Measurements from ENCODE around the gene MOB3B. TPM values are rescaled to one million over a fixed set of nuclear protein-coding genes. Genes with fewer than 3 reads are reported as not detected.

The MOB3B gene
- total RNA-seq, 6 experiments from 2014 or later = not detected

DNA sequence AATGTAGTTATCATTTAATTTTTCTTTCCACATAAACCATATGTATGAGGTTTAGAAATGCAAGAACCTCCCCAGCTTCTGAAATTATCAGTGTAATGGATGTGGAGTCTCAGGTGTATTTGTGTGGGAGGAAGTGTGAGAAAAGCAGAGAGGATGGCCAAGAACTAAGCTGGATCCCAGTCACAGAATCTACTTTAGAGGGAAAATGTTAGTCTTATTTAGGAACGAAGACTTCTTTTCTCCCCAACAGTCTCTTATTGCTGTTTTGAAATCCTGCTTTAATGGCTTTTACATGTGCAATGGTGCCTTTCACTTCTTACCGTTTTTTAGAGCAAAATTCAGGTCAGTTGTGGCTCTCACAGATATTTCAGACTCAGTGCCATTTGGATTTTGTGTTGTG lies 235.6 kb downstream of the MOB3B start:
- Mint-ChIP-seq H3K36me3 (ENCODE audit: low read depth) (no peaks in the 10 kb centered on the region), H3K27me3 (ENCODE audit: insufficient read depth) (peaks cover 2% of the 10 kb centered on the region), H3K9me3 (no peaks in the 10 kb centered on the region), H3K27ac (no peak overlapping the region), H3K4me1 (ENCODE audit: low read depth) (peaks cover 6% of the 10 kb centered on the region; the same call in 1 of the 2 replicates), H3K4me3 (no peak overlapping the region)
- TF ChIP-seq, protein P1, sequence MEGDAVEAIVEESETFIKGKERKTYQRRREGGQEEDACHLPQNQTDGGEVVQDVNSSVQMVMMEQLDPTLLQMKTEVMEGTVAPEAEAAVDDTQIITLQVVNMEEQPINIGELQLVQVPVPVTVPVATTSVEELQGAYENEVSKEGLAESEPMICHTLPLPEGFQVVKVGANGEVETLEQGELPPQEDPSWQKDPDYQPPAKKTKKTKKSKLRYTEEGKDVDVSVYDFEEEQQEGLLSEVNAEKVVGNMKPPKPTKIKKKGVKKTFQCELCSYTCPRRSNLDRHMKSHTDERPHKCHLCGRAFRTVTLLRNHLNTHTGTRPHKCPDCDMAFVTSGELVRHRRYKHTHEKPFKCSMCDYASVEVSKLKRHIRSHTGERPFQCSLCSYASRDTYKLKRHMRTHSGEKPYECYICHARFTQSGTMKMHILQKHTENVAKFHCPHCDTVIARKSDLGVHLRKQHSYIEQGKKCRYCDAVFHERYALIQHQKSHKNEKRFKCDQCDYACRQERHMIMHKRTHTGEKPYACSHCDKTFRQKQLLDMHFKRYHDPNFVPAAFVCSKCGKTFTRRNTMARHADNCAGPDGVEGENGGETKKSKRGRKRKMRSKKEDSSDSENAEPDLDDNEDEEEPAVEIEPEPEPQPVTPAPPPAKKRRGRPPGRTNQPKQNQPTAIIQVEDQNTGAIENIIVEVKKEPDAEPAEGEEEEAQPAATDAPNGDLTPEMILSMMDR (IDR thresholded peaks at IDR 0.05) = no peak
- DNase-seq = no peak

- H3K27ac Mint-ChIP-seq = no peak overlapping the region
- peaks cover 6% of the 10 kb centered on the region; the same call in 1 of the 2 replicates for H3K4me1 Mint-ChIP-seq (ENCODE audit: low read depth)
- H3K36me3 Mint-ChIP-seq (ENCODE audit: low read depth) = no peaks in the 10 kb centered on the region
- H3K27me3 Mint-ChIP-seq (ENCODE audit: insufficient read depth) = peaks cover 3% of the 10 kb centered on the region
- TF ChIP-seq, protein P1 (IDR thresholded peaks at IDR 0.05) = no peak
- peak; percentile 28 for DNase-seq
- no peaks in the 10 kb centered on the region for H3K9me3 Mint-ChIP-seq
- H3K4me3 Mint-ChIP-seq = no peak overlapping the region
Observed at GRCh38 chr9:27292659-27293405, 236.8 kb downstream of the MOB3B start.

DNA sequence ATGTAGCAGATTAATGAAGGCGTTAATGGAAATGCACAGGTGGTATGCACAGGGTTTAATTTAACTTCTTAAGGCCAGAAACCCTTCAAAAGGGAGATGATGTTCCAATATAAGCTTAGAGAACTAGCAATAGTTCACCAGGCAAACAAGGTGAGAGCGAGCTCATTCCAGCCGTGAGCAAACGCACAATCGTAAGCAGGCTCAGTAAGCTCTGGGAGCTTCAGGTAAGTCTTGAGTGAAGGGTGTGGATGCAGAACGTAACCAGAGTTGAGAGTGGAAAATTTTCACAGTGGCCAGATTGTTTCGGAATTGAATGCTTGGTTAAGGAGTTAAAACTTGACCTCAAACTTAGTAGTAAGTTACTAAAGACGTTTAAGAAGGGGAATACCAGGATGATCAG lies 238.3 kb downstream of the MOB3B start:
- Mint-ChIP-seq H3K4me1 (ENCODE audit: low read depth) (peaks cover 6% of the 10 kb centered on the region; the same call in 1 of the 2 replicates), H3K4me3 (no peak overlapping the region), H3K36me3 (ENCODE audit: low read depth) (no peaks in the 10 kb centered on the region), H3K27me3 (ENCODE audit: insufficient read depth) (peaks cover 6% of the 10 kb centered on the region), H3K27ac (no peak overlapping the region), H3K9me3 (no peaks in the 10 kb centered on the region)
- TF ChIP-seq, protein P1 (IDR thresholded peaks at IDR 0.05) = no peak
- DNase-seq = no peak

- DNase-seq = no peak
- Mint-ChIP-seq H3K27ac (no peak overlapping the region), H3K27me3 (ENCODE audit: insufficient read depth) (peaks cover 29% of the 10 kb centered on the region), H3K4me3 (no peak overlapping the region), H3K36me3 (ENCODE audit: low read depth) (no peaks in the 10 kb centered on the region), H3K4me1 (ENCODE audit: low read depth) (no peaks in the 10 kb centered on the region; the same call in 1 of the 2 replicates), H3K9me3 (no peaks in the 10 kb centered on the region)
- TF ChIP-seq, protein P1 (IDR thresholded peaks at IDR 0.05) = no peak
Observed at GRCh38 chr9:27282269-27282668, 247.3 kb downstream of the MOB3B start.

DNA sequence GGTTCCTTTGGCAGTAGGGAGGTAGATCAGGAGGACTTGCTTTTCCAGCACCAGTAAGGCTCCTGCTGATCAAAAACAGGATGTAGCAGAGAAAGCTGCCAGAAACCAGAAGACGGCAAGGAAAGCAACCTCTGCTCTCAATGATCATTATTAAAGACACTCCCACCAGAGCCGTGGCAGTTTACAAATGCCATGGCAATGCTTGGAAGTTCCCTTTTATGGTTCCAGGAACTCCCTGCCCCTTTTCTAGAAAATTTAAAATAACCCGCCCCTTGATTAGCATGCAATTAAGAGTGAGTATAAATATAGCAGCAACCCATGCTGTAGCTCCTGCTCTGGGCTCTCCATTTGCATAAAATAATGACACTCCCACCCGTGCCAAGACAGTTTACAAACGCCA lies 248.8 kb downstream of the MOB3B start:
- TF ChIP-seq, protein P1 (IDR thresholded peaks at IDR 0.05) = no peak
- Mint-ChIP-seq H3K27ac (no peak overlapping the region), H3K27me3 (ENCODE audit: insufficient read depth) (peaks cover 24% of the 10 kb centered on the region), H3K4me3 (peak overlapping the region; percentile 55; the same call in 1 of the 2 replicates), H3K9me3 (no peaks in the 10 kb centered on the region), H3K4me1 (ENCODE audit: low read depth) (peaks cover 8% of the 10 kb centered on the region; the same call in 1 of the 2 replicates), H3K36me3 (ENCODE audit: low read depth) (no peaks in the 10 kb centered on the region)
- DNase-seq = no peak

Measured in HFFc6 (cell line).